ENCODE data around the gene OR5P2.
"Not testable (repeated sequence)": the region's sequence is repeated elsewhere in the genome, so short reads cannot be mapped to it uniquely, and the experiment has no call there.

GRCh38 chr11:7764301-7764700, 32.4 kb downstream of the OR5P2 start:
- TF ChIP-seq EP300 (IDR thresholded peaks at IDR 0.05; ENCODE audit: borderline replicate concordance in 1 of 2, low read depth in 2 of 2, low read length in 2 of 2); CTCF (IDR thresholded peaks at IDR 0.05; ENCODE audit: control extremely low read depth in 1 of 3, insufficient read depth in 1 of 3, low read depth in 1 of 3, low read length in 3 of 3): not testable (repeated sequence)
